Left colon (tissue), 2 donors: ENCODE data around the gene PCDHGA9. TPM values are rescaled to one million over a fixed set of nuclear protein-coding genes. Genes with fewer than 3 reads are reported as not detected.
"Not testable (repeated sequence)": the region's sequence is repeated elsewhere in the genome, so short reads cannot be mapped to it uniquely, and the experiment has no call there.

ENCODE experiments used
- ATAC-seq: fragments of 200-7000 bp; cut with Tn5 transposase; one replicate; pipeline ENCODE4 v1.9.1; 2020; ENCODE audit warnings: mild to moderate bottlenecking, moderate library complexity
- DNase-seq, 2 donors: peaks; one replicate each; pipeline ENCODE4 v3.0.0-alpha.2; 2020
- intact Hi-C, 2 donors: fragments of 100-400 bp; cut with DNase I in 1 of 2; cut with micrococcal nuclease in 1 of 2; formaldehyde crosslinking; loops; one replicate each; pipeline versions ENCODE4 v1.11.2 to v1.14.0; 2022; cut with DNase I, micrococcal nuclease
- total RNA-seq, 2 donors: library from RNA; stranded (reverse); fragmentation: NEBNext Ultra II Directional; extraction: Animal tissue kit (Norgen Biotek cat#: 25700); gene quantifications; one replicate each; pipeline ENCODE4 v1.2.1, GENCODE V29; 2021
- donor health status: DM: no; HTN: no; CAD: no.
- donor health status: DM: yes; HTN: yes; CAD: no.

PCDHGA9 gene
- total RNA-seq, 2 donors from 2014 or later, result 1.6 to 2.6 TPM

DNA sequence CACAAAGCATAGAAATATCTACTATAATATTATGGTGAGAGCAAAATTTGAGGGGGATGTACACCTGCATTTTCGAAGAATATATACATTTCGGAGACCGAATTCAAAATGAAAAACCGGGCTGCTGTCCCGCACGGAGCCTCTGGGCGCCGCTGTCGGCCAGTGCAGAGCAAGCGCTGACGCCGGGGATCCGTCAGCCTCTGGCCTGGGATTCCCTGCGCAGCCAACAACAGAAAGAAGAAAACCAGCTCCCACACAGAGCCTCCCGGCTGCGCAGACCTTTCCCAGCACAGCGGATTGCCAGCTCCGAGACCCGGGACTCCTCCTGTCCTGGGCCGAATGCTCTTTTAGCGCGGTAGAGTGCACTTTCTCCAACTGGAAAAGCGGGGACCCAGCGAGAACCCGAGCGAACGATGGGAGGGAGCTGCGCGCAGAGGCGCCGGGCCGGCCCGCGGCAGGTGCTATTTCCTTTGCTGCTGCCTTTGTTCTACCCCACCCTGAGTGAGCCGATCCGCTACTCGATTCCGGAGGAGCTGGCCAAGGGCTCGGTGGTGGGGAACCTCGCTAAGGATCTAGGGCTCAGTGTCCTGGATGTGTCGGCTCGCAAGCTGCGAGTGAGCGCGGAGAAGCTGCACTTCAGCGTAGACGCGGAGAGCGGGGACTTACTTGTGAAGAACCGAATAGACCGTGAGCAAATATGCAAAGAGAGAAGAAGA lies 5.4 kb downstream of the PCDHGA9 start, which contains the start of gene PCDHGB6:
TSS of gene PCDHGB6 (plus strand) at position 232 of the 716 bp plus-strand sequence. CDS start at position 414, 182 bp downstream.
- intact Hi-C loops, result not testable (repeated sequence)
- ATAC-seq, result peak; percentile 75

GRCh38 chr5:141409598-141410306 lies 7.2 kb downstream of the PCDHGA9 start:
- ATAC-seq (no peak), DNase-seq (no peak)
- intact Hi-C loops, result loop anchor here in 1 of 2 donors (10.0 kb wide), 1 partner anchor 155 kb away; no protein-coding TSS in a partner anchor

More for the DNA sequence above, 5.4 kb downstream of the PCDHGA9 start, which contains the start of gene PCDHGB6:
- DNase-seq, result peak in 1 of 2 donors; percentile 31

DNA sequence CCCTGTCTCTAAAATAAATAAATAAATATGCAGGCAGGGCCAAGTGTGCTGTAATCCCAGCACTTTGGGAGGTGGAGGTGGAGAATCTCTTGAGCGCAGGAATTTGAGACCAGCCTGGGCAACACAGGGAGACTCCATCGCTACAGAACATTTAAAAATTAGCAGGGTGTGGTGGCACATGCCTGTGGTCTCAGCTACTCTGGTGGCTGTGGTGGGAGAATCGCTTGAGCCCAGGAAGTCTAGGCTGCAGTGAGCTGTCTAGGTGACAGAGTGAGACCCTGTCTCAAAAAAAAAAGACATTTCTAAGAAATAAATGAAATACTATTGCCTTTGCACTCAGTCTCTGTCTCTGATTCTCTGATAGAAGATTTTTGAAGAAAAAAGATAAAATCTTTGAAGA lies 9.0 kb downstream of the PCDHGA9 start:
- intact Hi-C loops, result loop anchor here in 1 of 2 donors (10.0 kb wide), 1 partner anchor 153 kb away; no protein-coding TSS in a partner anchor
- ATAC-seq, result no peak
- no peak for DNase-seq

- DNase-seq (peak in 1 of 2 donors; percentile 66), ATAC-seq (peak; percentile 84)
- intact Hi-C loops, result loop anchor here in 1 of 2 donors (10.0 kb wide), 1 partner anchor 152 kb away; no protein-coding TSS in a partner anchor
Observed at GRCh38 chr5:141412854-141413539, 10.4 kb downstream of the PCDHGA9 start, which contains the start of gene PCDHGA10. PCDHGA10 (plus strand) TSS chr5:141412987; CDS start chr5:141413176, 189 bp downstream.

DNA sequence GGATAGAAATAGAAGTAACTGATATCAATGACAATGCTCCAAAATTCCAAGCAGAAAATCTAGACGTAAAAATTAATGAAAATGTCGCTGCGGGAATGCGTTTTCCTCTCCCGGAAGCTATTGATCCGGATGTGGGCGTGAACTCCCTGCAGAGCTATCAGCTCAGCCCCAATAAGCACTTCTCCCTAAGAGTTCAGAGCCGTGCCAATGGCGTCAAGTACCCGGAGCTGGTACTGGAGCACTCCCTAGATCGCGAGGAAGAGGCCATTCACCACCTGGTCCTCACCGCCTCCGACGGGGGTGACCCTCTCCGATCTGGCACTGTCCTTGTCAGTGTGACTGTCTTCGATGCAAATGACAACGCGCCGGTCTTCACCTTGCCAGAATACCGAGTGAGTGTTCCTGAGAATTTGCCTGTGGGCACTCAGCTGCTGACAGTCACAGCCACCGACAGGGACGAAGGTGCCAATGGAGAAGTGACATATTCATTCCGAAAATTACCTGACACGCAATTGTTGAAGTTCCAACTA lies 11.0 kb downstream of the PCDHGA9 start:
- intact Hi-C loops, result loop anchor here in 1 of 2 donors (10.0 kb wide), 1 partner anchor 151 kb away; no protein-coding TSS in a partner anchor
- no peak for DNase-seq
- peak; percentile 53 for ATAC-seq

GRCh38 chr5:141414548-141415274 lies 12.1 kb downstream of the PCDHGA9 start:
- not testable (repeated sequence) for DNase-seq
- intact Hi-C loops, result loop anchor here in 1 of 2 donors (10.0 kb wide), 1 partner anchor 150 kb away; no protein-coding TSS in a partner anchor

GRCh38 chr5:141415275-141415618 lies 12.7 kb downstream of the PCDHGA9 start:
- not testable (repeated sequence) for DNase-seq, ATAC-seq
- intact Hi-C loops, result loop anchor here in 1 of 2 donors (10.0 kb wide), 1 partner anchor 150 kb away; no protein-coding TSS in a partner anchor

More at GRCh38 chr5:141414548-141415274, 12.1 kb downstream of the PCDHGA9 start:
- not testable (repeated sequence) for ATAC-seq

DNA sequence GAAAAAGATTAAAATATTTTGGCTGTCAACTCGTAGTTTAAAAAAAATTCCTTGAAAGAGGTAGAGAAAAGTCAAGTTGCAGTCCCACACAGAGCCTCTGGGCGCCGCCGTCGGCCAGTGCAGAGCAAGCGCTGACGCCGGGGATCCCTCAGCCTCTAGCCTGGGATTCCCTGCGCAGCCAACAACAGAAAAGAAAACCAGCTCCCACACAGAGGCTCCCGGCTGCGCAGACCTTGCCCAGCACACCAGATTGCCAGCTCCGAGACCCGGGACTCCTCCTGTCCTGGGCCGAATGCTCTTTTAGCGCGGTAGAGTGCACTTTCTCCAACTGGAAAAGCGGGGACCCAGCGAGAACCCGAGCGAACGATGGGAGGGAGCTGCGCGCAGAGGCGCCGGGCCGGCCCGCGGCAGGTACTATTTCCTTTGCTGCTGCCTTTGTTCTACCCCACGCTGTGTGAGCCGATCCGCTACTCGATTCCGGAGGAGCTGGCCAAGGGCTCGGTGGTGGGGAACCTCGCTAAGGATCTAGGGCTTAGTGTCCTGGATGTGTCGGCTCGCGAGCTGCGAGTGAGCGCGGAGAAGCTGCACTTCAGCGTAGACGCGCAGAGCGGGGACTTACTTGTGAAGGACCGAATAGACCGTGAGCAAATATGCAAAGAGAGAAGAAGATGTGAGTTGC lies 15.1 kb downstream of the PCDHGA9 start, which contains the start of gene PCDHGB7:
TSS of gene PCDHGB7 (plus strand) at position 184 of the 679 bp plus-strand sequence. CDS start at position 367, 183 bp downstream.
- ATAC-seq (peak; percentile 70), DNase-seq (peak in 1 of 2 donors; percentile 60)
- intact Hi-C loops, result loop anchor here in 1 of 2 donors (10.0 kb wide), 1 partner anchor 147 kb away; no protein-coding TSS in a partner anchor

GRCh38 chr5:141419074-141419880 lies 16.7 kb downstream of the PCDHGA9 start:
- DNase-seq, result no peak
- intact Hi-C loops, result loop anchor here in 1 of 2 donors (10.0 kb wide), 1 partner anchor 146 kb away; no protein-coding TSS in a partner anchor
- no peak for ATAC-seq

GRCh38 chr5:141420855-141421488 lies 18.4 kb downstream of the PCDHGA9 start, which contains the start of gene PCDHGA11:
PCDHGA11 (plus strand) TSS chr5:141421051; CDS start chr5:141421228, 177 bp downstream.
- intact Hi-C loops, result no loop called here
- no peak for DNase-seq

DNA sequence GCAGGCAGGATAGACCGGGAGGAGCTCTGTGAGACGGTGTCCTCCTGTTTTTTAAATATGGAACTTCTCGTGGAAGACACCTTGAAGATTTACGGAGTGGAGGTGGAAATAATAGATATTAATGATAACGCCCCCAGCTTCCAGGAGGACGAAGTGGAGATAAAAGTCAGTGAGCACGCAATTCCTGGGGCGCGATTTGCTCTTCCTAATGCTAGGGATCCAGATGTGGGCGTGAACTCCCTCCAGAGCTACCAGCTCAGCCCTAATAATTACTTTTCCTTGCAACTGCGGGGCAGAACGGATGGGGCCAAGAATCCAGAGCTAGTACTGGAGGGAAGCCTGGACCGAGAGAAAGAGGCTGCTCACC lies 18.9 kb downstream of the PCDHGA9 start:
- DNase-seq, result no peak
- ATAC-seq, result no peak
- intact Hi-C loops, result no loop called here

More at GRCh38 chr5:141420855-141421488, 18.4 kb downstream of the PCDHGA9 start, which contains the start of gene PCDHGA11:
- no peak for ATAC-seq

GRCh38 chr5:141422742-141423291 lies 20.2 kb downstream of the PCDHGA9 start:
- no peak for ATAC-seq
- intact Hi-C loops, result no loop called here
- no peak for DNase-seq

GRCh38 chr5:141427783-141428426 lies 25.3 kb downstream of the PCDHGA9 start:
- ATAC-seq (no peak), DNase-seq (no peak)
- intact Hi-C loops, result no loop called here

- intact Hi-C loops, result no loop called here
- no peak for ATAC-seq
- no peak for DNase-seq
Observed at GRCh38 chr5:141430332-141431113, 27.9 kb downstream of the PCDHGA9 start, which contains the start of gene PCDHGA12. PCDHGA12 (plus strand) TSS chr5:141430507; CDS start chr5:141430760, 253 bp downstream.
